ENCODE data around the gene TMEM123. TPM values are rescaled to one million over a fixed set of nuclear protein-coding genes. Genes with fewer than 3 reads are reported as not detected.

The TMEM123 gene
- total and polyA plus RNA-seq, 2 of the 13 experiments (the other 11 are each of a cell fraction or from before 2014, with no cell fraction given): 365 to 2,761 TPM

DNA sequence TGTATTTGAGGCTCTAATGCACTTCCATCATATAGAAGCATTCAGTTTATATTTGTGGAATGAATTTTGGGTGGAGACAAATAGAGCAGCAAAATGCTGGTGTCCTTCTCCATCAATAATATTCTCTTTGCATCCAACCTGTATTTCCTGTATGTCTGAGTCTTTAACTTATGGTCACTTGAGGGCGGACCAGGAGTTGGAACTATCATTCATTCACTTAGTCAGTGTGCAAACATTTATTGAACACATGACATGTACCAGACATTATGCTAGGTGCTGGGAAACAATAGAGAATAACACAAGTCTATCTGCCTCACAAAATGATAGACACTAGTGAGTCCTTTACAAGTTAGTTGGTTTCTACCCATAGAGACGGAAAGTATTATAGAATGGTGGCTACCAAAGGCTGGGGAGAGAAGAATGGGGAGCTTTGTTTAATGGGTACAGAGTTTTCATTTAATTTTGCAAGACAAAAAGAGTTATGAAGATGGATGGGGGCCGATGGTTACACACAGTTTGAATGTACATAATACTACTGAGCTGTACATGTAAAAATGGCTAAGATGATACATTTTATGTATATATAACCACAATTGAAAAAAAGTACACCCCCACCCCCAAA, 4.6 kb upstream of the TMEM123 start:
- no peaks in the 10 kb centered on the region for H3K9me3 ChIP-seq (ENCODE audit: low read length)
- no peak overlapping the region for H3K4me2 ChIP-seq (ENCODE audit: low read depth, low read length)
- H3K36me3 ChIP-seq (replicated peaks in 1 of 2; ENCODE audit: control insufficient read depth in 1 of 2, insufficient read depth in 2 of 2, low read length in 2 of 2): no peaks in the 10 kb centered on the region
- ChIA-PET CTCF (ENCODE audit: low intra/inter-chr PET ratio, low total read pairs) (no interaction called here), POLR2A (no interaction called here)
- FAIRE-seq (no peak), ATAC-seq (no peak), DNase-seq (ENCODE audit: low spot score) (no peak)
- TF ChIP-seq, protein P1, sequence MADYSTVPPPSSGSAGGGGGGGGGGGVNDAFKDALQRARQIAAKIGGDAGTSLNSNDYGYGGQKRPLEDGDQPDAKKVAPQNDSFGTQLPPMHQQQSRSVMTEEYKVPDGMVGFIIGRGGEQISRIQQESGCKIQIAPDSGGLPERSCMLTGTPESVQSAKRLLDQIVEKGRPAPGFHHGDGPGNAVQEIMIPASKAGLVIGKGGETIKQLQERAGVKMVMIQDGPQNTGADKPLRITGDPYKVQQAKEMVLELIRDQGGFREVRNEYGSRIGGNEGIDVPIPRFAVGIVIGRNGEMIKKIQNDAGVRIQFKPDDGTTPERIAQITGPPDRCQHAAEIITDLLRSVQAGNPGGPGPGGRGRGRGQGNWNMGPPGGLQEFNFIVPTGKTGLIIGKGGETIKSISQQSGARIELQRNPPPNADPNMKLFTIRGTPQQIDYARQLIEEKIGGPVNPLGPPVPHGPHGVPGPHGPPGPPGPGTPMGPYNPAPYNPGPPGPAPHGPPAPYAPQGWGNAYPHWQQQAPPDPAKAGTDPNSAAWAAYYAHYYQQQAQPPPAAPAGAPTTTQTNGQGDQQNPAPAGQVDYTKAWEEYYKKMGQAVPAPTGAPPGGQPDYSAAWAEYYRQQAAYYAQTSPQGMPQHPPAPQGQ (CRISPR knock-in tag; IDR thresholded peaks at IDR 0.05; ENCODE audit: borderline replicate concordance): no peak
- TF ChIP-seq, protein P2, sequence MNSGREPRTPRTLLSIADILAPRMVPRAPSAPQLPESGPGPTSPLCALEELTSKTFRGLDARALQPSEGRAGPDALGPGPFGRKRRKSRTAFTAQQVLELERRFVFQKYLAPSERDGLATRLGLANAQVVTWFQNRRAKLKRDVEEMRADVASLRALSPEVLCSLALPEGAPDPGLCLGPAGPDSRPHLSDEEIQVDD (CRISPR knock-in tag; IDR thresholded peaks at IDR 0.05; ENCODE audit: borderline replicate concordance): no peak
- no peak overlapping the region for H3K9ac ChIP-seq (ENCODE audit: insufficient read depth, low read depth, low read length)
- in situ Hi-C loops (cut with HindIII; ENCODE audit: extremely low pct_ligation_motif_present, low pct_unique_long_range_greater_than_20kb): no loop called here
- H3K79me2 ChIP-seq (ENCODE audit: insufficient read depth, low read length): peaks cover 26% of the 10 kb centered on the region
- H2AFZ ChIP-seq (ENCODE audit: low read length): no peak overlapping the region
- no TSS peak for BruUV-seq (replicated peaks)
- no peak overlapping the region for H3K4me3 ChIP-seq (replicated peaks in 1 of 3; ENCODE audit: insufficient read depth in 1 of 3, low read depth in 2 of 3, low read length in 3 of 3)
- WGBS (ENCODE audit: low lambda C conversion rate): 96% methylated on average over 3 of the region's 3 CpGs
- intact Hi-C loops (cut with micrococcal nuclease; ENCODE audit: unreplicated experiment): no loop called here
- H3K27me3 ChIP-seq (ENCODE audit: control insufficient read depth in 1 of 2, insufficient read depth in 2 of 2, low read length in 2 of 2): no peaks in the 10 kb centered on the region
- no peak overlapping the region for H3K27ac ChIP-seq (ENCODE audit: extremely low read length, insufficient read depth, low read length)
- H4K20me1 ChIP-seq (ENCODE audit: insufficient read depth, low read length): no peaks in the 10 kb centered on the region
- H3K4me1 ChIP-seq (ENCODE audit: insufficient read depth, low read length): peaks cover 90% of the 10 kb centered on the region

DNA sequence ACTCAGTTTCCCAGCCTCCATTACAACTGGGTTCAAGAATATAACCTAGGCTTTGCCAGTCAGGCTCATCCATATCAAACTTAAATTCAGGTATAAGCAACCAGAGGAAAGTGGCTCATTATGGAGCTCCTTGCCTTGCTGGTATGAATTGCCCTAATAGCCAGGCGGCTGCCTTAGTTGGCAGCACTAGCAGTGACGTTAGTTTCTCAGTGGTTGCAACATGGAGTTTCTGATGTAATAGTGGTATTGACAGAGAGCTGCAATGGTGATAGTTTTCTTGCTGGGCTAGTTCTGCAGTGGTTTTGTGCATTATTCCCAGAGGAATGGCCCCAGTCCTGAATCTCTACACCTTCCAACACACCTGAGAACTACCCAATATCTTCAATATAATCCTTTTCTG, 3.8 kb upstream of the TMEM123 start:
- ChIA-PET CTCF (ENCODE audit: low intra/inter-chr PET ratio, low total read pairs) (no interaction called here), POLR2A (no interaction called here)
- Histone ChIP-seq H3K79me2 (ENCODE audit: insufficient read depth, low read length) (peaks cover 29% of the 10 kb centered on the region), H3K27ac (ENCODE audit: extremely low read length, insufficient read depth, low read length) (no peak overlapping the region), H4K20me1 (ENCODE audit: insufficient read depth, low read length) (0 out of 2 replicates have a peak, but pooled peaks cover 3% of the 10 kb centered on the region), H3K4me2 (ENCODE audit: low read depth, low read length) (no peak overlapping the region), H3K4me3 (replicated peaks in 1 of 3; ENCODE audit: insufficient read depth in 1 of 3, low read depth in 2 of 3, low read length in 3 of 3) (no peak overlapping the region), H2AFZ (ENCODE audit: low read length) (no peak overlapping the region), H3K36me3 (replicated peaks in 1 of 2; ENCODE audit: control insufficient read depth in 1 of 2, insufficient read depth in 2 of 2, low read length in 2 of 2) (no peaks in the 10 kb centered on the region), H3K4me1 (ENCODE audit: insufficient read depth, low read length) (peaks cover 82% of the 10 kb centered on the region), H3K27me3 (ENCODE audit: control insufficient read depth in 1 of 2, insufficient read depth in 2 of 2, low read length in 2 of 2) (no peaks in the 10 kb centered on the region; a peak in 1 of 5 replicates), H3K9ac (ENCODE audit: insufficient read depth, low read depth, low read length) (no peak overlapping the region), H3K9me3 (ENCODE audit: low read length) (no peaks in the 10 kb centered on the region)
- DNase-seq (ENCODE audit: low spot score) (peak; percentile 26), ATAC-seq (no peak), FAIRE-seq (no peak)
- in situ Hi-C loops (cut with HindIII; ENCODE audit: extremely low pct_ligation_motif_present, low pct_unique_long_range_greater_than_20kb): no loop called here
- intact Hi-C loops (cut with micrococcal nuclease; ENCODE audit: unreplicated experiment): no loop called here
- BruUV-seq (replicated peaks): no TSS peak
- WGBS (ENCODE audit: low lambda C conversion rate): 48% methylated on average over 2 of the region's 2 CpGs
- no peak for TF ChIP-seq ZNF766 (CRISPR knock-in tag; IDR thresholded peaks at IDR 0.05; ENCODE audit: borderline replicate concordance)
- TF ChIP-seq JDP2 (CRISPR knock-in tag; IDR thresholded peaks at IDR 0.05; ENCODE audit: borderline replicate concordance): no peak
- TF ChIP-seq GATAD2A (CRISPR knock-in tag; IDR thresholded peaks at IDR 0.05): peak; percentile 88
- 0 out of 2 replicates have a peak, but pooled peaks have one; percentile 1 for TF ChIP-seq MAFF (IDR thresholded peaks at IDR 0.05; ENCODE audit: low read depth, low read length)
- no peak for TF ChIP-seq ZFAT (CRISPR knock-in tag; conservative IDR thresholded peaks at IDR 0.05)
- peak; percentile 87 for TF ChIP-seq CEBPB (IDR thresholded peaks at IDR 0.05; ENCODE audit: borderline replicate concordance, low read depth, low read length)
- TF ChIP-seq CREB1 (IDR thresholded peaks at IDR 0.05): no peak
- peak; percentile 47; the same call in 1 of the 2 replicates for TF ChIP-seq CREB1 (CRISPR knock-in tag; IDR thresholded peaks at IDR 0.05)
- TF ChIP-seq, protein P3, sequence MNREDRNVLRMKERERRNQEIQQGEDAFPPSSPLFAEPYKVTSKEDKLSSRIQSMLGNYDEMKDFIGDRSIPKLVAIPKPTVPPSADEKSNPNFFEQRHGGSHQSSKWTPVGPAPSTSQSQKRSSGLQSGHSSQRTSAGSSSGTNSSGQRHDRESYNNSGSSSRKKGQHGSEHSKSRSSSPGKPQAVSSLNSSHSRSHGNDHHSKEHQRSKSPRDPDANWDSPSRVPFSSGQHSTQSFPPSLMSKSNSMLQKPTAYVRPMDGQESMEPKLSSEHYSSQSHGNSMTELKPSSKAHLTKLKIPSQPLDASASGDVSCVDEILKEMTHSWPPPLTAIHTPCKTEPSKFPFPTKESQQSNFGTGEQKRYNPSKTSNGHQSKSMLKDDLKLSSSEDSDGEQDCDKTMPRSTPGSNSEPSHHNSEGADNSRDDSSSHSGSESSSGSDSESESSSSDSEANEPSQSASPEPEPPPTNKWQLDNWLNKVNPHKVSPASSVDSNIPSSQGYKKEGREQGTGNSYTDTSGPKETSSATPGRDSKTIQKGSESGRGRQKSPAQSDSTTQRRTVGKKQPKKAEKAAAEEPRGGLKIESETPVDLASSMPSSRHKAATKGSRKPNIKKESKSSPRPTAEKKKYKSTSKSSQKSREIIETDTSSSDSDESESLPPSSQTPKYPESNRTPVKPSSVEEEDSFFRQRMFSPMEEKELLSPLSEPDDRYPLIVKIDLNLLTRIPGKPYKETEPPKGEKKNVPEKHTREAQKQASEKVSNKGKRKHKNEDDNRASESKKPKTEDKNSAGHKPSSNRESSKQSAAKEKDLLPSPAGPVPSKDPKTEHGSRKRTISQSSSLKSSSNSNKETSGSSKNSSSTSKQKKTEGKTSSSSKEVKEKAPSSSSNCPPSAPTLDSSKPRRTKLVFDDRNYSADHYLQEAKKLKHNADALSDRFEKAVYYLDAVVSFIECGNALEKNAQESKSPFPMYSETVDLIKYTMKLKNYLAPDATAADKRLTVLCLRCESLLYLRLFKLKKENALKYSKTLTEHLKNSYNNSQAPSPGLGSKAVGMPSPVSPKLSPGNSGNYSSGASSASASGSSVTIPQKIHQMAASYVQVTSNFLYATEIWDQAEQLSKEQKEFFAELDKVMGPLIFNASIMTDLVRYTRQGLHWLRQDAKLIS (CRISPR knock-in tag; IDR thresholded peaks at IDR 0.05): no peak
- TF ChIP-seq CEBPG (CRISPR knock-in tag; IDR thresholded peaks at IDR 0.05): peak; percentile 74
- TF ChIP-seq THAP11 (CRISPR knock-in tag; IDR thresholded peaks at IDR 0.05): 0 out of 2 replicates have a peak, but pooled peaks have one; percentile 32

All from HepG2 (cell line).